Left renal cortex interstitium (tissue), 4 donors: Measurements from ENCODE around the gene ACSF2. TPM values are rescaled to one million over a fixed set of nuclear protein-coding genes. Genes with fewer than 3 reads are reported as not detected.
"Not testable (repeated sequence)": the region's sequence is repeated elsewhere in the genome, so short reads cannot be mapped to it uniquely, and the experiment has no call there.

Experiments used
- DNase-seq, 4 donors: peaks; one replicate each; pipeline ENCODE4 v3.0.0-alpha.2; 2013; ENCODE audit warnings: low read depth in 4 of 4, low spot score in 2 of 4, missing footprints in 1 of 4
- polyA plus RNA-seq, 4 donors: library from polyadenylated mRNA; unstranded; fragments of 120-200 nt; gene quantifications; one replicate each; pipeline ENCODE4 v1.2.1, GENCODE V29; 2013; ENCODE audit not compliant: insufficient read length in 4 of 4

The ACSF2 gene
- polyA plus RNA-seq, 4 donors = 65.3 to 117 (median 100) TPM

DNA sequence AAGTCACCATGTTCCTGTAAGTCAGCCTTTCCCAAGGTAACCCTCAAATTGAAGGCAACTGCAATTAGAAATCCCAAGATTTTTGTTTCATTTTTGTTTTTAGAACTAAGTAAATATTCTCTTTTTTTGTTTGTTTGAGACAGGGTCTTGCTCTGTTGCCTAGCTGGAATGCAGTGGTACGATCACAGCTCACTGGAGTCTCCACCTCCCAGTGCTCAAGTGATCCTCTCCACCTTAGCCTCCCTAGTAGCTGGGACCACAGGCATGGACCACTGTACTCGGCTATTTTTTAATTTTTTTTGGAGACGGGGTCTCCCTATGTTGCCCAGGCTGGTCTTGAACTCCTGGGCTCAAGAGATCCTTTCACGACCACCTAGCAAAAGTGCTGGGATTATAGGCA lies 18.1 kb upstream of the ACSF2 start:
- DNase-seq = no peak

- no peak for DNase-seq
Observed at GRCh38 chr17:50412188-50412732, 13.8 kb upstream of the ACSF2 start.

DNA sequence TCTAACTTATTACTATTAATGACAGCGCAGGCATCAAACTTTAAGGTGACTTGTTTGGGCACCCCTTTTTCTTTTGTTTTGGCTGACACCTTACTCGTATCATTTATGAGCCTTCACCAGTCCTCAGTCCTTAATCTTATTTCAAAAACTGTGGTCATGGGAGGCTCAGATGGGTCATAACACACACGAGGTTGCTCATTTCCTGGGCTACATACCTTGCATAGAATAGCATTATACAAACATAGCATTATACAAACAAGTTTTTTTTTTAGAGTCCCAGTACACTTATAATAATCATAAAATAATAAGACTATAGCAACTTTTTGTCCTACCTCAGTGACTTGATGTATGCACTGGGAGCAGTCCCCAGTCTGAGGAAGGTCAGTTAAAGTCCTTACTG lies 11.2 kb upstream of the ACSF2 start:
- no peak for DNase-seq

DNA sequence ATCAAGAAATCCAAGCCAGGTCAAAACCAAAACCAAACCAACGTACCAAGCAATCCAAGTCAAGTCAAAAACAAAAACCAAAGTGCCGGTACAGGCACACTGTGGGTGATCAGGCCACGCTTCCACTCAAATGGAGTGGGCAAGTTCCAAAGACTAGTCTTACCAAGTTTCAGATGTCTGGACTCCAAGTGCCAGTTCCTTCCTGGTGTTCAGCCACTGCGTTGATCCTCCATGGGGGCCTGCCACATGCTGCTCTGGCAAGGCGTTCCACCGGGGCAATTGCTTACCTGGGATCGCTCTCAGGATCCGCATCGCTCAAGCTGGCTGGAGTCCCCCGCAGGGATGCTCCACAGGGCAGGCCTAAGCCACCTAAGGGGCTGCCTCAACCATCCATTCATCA lies 6.4 kb upstream of the ACSF2 start:
- DNase-seq = not testable (repeated sequence)

DNA sequence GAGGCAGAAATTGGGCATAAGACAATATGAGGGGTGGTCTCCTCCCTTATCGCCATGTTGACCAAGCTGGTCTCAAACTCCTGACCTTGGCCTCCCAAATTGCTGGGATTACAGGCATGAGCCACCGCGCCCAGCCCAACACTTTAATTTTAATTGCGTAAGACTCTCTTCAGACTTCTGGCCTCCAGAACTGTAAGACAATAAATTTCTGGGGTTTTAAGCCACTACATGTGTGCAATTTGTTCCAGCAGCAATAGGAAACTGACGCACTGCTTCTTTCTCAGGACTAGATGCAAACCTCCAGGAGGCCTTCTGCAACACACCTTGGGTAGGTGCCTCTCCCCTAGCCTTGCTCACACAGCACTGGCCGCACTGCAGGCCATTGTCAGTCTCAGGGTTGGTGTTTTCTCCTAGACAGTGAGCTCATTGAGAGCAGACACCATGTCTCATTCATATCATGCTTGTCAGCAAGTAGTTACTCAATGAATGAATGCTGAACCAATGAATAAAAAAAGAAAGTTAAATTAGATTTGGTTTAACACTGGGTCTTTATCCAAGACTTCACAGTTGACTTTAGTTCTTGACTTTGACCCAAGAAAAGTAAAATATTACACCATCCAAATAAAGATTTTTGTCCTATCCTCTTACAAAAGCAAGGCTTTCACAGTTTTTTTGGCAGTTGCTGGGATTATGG lies 5.5 kb upstream of the ACSF2 start:
- no peak for DNase-seq

- DNase-seq = no peak
Observed at GRCh38 chr17:50421308-50422051, 4.5 kb upstream of the ACSF2 start.

GRCh38 chr17:50422738-50423137 lies 3.3 kb upstream of the ACSF2 start:
- DNase-seq = no peak

DNA sequence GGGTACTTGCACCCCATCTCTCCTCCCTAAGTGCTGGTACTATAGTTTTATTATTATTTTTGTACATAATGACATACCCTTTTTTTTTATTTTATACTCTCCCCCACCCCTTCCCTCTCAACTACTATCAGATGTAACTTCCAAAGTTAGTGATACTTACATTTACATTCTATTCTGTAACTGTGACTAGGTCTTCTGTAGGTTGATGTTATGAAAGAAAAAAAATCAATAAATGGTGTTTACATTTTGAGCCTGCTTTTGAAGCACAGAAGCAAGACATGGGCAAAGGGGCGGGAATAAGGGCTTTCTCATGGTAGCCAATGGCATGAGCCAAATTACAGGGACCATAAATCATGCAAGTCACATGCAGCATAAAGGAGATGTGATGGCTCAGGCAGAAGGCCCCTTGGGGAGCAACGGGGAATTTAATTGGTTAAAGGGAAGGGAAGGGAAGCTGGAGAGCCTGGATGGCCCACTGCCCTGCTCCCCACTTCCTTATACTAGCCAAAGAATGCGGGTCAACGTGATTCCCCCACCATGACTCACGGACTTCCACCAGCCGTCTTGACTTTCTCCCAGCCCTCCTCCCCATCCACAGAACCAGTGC lies 2.4 kb upstream of the ACSF2 start:
- DNase-seq = no peak

GRCh38 chr17:50424246-50424995 lies 1.6 kb upstream of the ACSF2 start:
- DNase-seq = no peak

- DNase-seq = no peak
Observed at GRCh38 chr17:50424996-50425681, 879 bp upstream of the ACSF2 start.

GRCh38 chr17:50426472-50426782 lies 409 bp downstream of the ACSF2 start:
- DNase-seq = no peak

DNA sequence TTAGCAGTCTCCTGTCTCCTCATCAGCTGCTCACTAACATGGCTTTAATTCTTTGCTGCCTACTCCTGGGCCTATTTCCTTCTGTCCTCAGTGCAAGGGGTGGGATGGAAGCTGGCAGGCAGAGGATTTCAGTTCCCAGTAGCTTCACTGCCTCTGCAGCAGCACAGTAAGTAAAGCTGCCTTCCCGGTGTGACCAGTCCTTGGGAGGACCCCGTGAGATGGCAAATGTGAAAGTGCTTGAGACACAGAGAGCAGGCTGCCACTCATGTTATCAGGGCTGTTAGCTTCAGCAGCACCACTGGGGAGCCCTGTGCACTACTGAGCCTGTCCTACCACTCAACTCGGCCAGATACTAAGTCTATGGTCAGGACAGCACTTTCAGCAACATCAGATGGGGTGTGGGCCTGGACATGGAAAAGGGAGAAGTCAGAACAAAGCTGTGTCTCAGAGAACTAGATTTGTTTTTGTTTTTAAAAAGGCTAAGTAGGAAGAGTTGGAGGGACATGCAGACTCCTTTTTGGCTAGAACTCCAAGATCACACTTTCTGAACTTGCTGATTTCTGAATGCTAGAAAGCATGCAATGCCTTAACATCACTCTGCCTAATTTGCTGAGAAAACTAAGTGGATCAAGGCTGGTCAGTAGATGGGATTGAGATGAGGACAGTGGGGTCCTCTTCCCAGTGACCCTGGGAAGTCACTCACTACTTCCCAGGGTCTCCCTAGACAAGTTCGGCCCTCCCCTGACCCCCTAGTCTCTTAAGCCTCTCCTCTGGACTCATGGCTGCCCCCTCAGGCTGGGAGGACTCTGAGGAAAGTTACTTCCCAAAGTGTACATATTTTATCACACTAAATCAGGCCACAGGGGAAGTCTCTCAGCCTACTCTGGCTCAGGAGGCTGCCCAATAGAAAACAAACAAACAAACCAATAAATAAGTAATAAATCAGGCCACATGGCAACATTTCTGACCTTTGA lies 1.1 kb downstream of the ACSF2 start:
- no peak for DNase-seq

GRCh38 chr17:50428126-50428525 lies 2.1 kb downstream of the ACSF2 start:
- not testable (repeated sequence) for DNase-seq

DNA sequence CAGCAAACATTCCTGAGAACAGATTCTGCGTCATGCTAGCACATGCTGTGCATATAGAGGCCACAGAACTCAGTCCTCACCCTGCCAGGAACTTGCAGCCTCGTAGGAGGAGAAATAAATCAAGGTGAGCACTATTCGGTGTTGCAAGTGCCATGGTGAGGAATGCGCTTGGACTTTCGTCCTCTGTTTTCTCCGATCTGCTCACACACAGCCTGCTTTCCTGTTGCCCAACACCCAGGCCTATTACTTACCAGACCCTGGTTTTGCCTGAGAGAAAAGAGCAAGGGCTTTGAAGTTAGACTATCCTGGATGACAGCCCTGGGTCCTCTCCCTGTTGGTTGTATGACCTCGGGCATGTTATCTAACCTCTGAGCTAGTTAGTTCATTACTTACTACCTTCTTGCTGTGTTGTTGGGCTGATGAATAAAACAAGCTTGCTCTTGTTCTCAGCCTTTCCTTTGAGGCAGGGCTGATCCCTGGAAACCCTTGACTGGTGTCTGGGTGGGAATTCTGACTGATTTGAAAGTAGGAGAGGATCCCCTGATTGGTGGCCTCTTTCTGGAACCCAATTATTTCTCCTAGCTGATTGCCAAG lies 2.9 kb downstream of the ACSF2 start:
- no peak for DNase-seq

DNA sequence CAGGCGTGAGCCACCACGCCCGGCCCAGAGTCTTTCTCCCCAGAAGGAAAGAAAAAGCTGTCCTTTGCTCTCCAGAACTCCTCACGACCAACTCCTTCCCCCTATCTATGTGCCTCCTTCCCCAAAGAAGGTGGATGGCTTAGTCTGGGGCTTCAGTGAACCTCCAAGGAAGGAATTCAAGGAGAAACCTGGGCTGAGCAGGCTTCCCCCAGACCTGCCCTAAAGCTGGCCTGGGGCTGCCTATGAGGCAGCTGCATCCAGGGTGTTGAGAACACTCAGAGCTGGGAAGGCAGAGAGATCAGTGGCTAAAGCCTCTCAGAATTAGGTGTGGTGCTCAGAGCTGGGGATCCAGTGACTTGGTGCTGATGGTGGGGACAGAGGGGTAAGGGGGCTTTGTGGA lies 3.8 kb downstream of the ACSF2 start:
- DNase-seq = no peak

DNA sequence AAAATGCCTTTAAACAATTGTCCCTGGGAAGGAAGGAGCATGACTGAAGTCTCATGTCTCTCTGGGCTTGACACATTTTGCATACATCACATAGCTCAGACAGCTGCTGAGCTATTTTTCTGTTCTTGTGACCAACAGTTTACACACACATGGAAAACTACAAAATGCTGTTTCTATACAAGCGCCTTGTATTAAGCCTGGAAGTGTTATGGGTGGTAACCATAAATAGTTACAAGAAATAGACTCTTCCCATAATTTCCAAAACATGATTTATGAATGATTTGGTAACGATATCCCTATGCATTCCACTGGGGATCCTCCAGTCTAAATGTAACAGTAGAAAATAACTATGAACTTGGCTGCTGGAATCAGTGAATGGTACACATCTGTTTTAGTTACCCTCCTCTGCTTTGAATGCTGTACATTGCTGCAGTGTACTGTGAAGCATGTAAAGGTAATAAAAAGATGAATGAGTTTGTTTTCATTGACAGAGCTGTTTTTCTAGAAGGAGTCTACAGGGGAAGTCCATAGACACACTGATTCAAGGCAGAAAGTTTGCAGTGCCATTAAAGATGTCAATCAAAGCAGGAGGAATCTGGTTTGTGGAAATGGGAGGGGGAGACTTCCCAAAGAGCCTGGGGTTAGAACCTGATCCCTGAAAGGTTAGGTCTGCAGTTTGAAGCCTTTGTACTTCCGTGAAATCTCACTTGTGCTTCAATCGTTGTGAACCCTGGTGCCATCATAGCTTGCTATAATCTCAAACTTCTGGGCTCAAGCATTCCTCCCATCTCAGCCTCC lies 5.0 kb downstream of the ACSF2 start:
- DNase-seq = no peak

GRCh38 chr17:50432125-50432762 lies 6.2 kb downstream of the ACSF2 start:
- no peak for DNase-seq

GRCh38 chr17:50437409-50437808 lies 11.4 kb downstream of the ACSF2 start:
- DNase-seq = no peak
